T-helper 1 cell treated with Interleukin-12 subunit alpha and Interleukin-12 subunit beta and Interleukin-4 antibody, amounts not matched to agents 30 ng/mL and 1 ng/mL, for 36 hours (primary cell): Measurements from ENCODE around the gene PLA2G3. TPM values are rescaled to one million over a fixed set of nuclear protein-coding genes. Genes with fewer than 3 reads are reported as not detected.
"Not testable (repeated sequence)": the region's sequence is repeated elsewhere in the genome, so short reads cannot be mapped to it uniquely, and the experiment has no call there.

Experiments used
- intact Hi-C: fragments of 100-400 bp; cut with micrococcal nuclease; formaldehyde crosslinking; loops from one replicate; pipeline ENCODE4 v1.15.1; 2024
- total RNA-seq: library from RNA; stranded (reverse); gene quantifications from 2 replicates; pipeline ENCODE4 v1.2.3, GENCODE V29; 2022

The PLA2G3 gene
- total RNA-seq, 1 donor from 2014 or later = not detected

DNA sequence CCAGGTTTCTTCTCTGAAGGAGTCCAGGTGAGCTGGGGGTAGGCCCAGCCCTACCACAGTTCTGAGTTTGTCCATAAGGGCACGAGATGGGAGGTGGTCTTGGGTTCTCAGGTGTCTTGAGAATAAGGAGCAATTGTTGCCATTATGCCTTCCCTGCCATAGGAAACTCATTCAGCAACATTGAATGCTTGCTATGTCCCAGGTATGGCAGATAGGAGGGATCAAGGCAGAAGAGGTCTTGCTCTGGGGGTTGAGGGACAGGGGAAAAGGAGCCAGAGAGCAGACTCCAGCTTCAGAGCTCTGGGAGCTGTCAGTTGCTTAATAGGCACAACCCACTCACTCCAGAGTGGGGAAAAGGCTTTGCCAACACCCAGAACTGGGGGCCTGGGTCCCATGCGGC, 37.2 kb downstream of the PLA2G3 start:
- intact Hi-C loops = no loop called here

DNA sequence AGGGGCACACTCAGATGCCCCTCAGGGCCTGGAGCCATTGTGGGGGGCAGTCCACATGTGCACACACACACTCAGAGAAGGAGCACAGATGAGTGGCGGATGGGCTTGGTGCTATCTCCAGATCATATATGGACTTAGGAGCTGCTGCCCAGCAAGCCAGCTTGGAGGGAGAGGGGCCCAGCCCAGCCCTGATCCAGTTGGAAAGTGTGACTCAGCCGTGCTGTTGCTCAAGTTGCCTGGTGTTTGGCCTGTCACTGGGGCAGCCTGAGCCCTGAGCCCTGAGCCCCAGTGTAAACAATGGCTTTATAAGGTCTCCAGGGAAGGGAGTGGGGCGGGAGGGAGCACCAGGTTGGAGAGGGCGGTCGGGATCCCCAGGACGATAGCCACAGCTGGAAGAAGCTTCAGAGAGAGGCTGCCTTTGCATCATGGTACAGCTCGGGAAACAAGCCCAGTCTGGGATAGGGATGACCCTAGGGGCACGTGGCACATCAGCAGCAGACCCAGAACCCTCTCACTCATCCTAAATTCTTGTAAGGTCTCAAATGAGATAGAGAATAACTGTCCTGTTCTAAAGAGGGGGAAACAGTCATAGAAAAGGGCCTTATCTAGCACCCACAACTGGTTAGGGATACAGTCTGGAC, 37.7 kb downstream of the PLA2G3 start:
- intact Hi-C loops = no loop called here

GRCh38 chr22:31100762-31101525, 39.4 kb downstream of the PLA2G3 start:
- intact Hi-C loops = no loop called here

- intact Hi-C loops = no loop called here
These were observed 40.2 kb downstream of the PLA2G3 start for GRCh38 chr22:31099841-31100761.

- intact Hi-C loops = no loop called here
These were observed 40.9 kb downstream of the PLA2G3 start for GRCh38 chr22:31099386-31099785.

- intact Hi-C loops = no loop called here
These were observed 41.6 kb downstream of the PLA2G3 start for GRCh38 chr22:31098632-31099110.

DNA sequence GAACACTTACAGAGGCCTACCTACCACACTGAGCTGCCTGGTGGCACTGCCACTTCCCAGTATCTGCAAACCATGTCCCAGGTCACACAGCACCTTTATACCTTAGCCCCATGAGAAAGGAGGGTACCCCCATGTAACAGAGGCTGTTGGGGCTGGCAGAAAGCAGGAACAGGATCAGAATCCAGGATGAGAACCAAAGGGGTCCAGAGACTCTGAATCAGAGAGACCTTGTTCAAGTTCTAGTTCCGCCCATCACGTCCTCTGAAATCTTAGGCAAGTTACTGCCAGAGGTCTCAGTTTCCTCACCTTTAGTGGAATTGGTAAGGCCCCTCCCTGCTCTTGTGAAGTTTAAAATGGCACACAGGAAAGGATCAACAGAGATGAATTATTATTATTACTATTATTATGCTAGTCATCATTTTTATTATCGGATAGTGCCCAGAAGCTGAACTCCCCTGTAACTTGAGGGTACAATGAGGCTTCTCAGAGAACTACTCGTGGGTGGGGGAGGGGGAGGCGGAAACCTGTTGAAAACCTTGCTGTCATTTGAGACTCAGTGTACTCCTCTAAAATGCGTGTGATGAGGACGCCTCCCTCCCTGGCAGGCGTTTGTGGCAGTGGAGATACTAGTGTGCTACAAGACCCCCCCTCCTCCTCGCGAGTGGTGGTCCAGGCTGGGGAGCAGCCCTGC, 42.2 kb downstream of the PLA2G3 start:
- intact Hi-C loops = no loop called here

GRCh38 chr22:31097539-31097938, 42.8 kb downstream of the PLA2G3 start:
- intact Hi-C loops = not testable (repeated sequence)

DNA sequence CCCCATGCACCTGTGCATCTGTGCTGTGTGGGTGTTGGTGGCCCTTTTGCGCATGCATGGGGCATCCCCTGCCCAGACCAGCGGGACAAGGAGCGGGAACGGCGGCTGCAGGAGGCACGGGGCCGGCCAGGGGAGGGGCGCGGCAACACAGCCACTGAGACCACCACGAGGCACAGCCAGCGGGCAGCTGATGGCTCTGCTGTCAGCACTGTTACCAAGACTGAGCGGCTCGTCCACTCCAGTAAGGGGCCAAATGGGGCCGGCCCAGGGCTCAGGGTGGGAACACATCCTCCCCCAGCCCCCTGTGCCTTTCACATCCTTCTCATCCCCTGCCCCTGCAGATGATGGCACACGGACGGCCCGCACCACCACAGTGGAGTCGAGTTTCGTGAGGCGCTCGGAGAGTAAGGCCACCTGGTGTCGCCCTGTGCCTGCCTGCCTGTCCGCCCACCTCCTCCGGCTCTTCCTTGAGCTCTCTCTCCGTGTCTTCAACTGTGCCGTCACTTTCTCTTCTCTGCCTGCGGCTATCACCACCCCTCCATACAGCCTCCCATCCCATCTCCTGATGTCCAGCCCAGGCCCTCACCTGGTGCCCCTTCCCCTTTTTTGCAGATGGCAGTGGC, 43.5 kb downstream of the PLA2G3 start:
- intact Hi-C loops = no loop called here

DNA sequence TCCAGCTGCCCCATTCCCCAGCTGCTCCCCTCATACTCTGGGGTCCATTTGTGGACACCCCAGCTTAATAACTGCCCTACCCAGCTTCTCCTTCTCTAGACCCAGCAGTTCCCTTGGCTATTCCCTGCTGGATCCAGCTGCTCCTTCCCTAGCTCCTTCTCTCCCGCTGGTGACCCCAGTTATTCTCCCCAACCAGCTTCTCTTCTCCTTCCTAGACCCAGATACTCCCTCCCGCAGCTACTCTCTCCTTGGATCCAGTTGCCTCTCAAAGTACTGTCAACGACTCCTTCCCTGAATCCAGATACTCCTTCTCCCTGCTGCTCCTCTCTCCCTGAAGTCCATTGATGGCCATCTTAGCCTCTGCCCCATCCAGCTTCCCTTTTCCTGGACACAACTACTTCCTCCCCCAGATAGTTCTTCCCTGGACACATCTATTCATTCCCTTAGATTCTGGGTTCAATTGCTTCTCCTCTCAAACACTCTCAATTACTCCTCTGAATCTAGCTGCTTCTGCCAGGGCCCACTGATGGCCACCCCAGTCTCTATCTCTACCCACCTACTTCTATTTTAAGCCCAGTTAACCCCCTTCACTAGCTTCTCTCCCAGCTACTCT, 44.6 kb downstream of the PLA2G3 start:
- intact Hi-C loops = no loop called here

GRCh38 chr22:31094741-31095140, 45.6 kb downstream of the PLA2G3 start:
- intact Hi-C loops = no loop called here

- intact Hi-C loops = no loop called here
These were observed 46.2 kb downstream of the PLA2G3 start for GRCh38 chr22:31094021-31094551.

DNA sequence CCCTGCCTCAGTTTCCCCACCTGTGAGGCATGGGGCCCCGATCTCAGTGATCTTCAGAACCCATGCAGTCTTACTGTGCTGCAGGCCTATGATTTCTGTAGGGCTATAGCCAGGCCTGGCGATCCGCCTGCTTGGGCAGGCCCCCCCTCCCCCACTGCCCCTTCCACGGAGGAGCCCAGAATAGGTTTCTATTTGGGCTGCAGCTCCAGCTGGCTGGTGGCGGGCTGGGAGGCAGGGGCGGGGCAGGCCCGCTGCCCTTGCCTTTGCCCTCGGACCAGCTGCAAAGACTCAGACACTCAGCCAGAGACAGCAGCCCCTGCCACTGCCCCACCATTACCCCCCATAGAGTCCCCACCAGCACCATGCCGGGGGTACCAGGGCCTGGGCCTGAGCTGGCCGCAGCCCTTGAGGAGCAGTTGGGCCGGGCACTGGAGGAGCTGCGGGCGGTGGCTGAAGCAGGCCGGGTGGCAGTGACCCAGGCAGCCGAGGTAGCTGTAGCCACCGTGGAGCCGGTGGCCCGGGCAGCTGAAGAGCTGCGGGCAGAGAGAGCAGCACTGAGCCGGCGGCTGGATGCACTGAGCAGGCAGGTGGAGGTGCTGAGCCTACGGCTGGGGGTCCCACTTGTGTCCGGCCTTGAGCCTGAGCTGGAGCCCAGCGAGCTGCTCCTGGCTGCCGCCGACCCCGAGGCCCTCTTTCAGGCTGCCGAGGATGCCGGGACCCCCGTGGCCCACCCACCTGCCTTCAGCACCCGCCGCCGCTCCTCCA, 47.0 kb downstream of the PLA2G3 start:
- intact Hi-C loops = no loop called here

GRCh38 chr22:31092161-31092560, 48.1 kb downstream of the PLA2G3 start:
- intact Hi-C loops = no loop called here

DNA sequence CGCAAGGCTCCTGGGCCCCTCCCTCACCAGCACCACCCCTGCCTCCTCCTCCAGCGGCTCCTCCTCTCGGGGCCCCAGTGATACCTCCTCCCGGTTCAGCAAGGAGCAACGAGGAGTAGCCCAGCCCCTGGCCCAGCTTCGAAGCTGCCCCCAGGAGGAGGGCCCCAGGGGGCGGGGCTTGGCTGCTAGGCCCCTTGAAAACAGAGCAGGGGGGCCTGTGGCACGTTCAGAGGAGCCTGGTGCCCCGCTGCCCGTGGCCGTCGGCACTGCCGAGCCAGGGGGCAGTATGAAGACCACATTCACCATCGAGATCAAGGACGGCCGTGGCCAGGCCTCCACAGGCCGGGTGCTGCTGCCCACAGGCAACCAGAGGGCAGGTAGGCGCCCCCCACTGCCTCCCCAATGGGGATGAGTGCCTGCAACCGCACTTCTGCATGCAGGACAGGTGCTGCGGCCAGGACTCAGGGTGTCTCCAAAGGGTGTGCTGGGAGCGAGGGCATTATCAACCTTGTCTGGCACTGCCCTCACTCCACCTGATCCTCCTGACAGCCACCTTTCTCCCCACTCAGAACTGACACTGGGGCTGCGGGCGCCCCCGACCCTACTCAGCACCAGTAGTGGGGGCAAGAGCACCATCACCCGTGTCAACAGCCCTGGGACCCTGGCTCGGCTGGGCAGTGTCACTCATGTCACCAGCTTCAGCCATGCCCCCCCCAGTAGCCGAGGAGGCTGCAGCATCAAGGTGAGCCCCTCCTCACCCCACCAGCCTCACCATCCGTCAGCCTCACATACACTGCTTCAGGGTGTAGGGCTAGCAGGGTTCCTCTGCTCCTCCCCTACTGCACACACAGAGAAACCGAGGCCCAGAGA, 49.0 kb downstream of the PLA2G3 start:
- intact Hi-C loops = no loop called here

DNA sequence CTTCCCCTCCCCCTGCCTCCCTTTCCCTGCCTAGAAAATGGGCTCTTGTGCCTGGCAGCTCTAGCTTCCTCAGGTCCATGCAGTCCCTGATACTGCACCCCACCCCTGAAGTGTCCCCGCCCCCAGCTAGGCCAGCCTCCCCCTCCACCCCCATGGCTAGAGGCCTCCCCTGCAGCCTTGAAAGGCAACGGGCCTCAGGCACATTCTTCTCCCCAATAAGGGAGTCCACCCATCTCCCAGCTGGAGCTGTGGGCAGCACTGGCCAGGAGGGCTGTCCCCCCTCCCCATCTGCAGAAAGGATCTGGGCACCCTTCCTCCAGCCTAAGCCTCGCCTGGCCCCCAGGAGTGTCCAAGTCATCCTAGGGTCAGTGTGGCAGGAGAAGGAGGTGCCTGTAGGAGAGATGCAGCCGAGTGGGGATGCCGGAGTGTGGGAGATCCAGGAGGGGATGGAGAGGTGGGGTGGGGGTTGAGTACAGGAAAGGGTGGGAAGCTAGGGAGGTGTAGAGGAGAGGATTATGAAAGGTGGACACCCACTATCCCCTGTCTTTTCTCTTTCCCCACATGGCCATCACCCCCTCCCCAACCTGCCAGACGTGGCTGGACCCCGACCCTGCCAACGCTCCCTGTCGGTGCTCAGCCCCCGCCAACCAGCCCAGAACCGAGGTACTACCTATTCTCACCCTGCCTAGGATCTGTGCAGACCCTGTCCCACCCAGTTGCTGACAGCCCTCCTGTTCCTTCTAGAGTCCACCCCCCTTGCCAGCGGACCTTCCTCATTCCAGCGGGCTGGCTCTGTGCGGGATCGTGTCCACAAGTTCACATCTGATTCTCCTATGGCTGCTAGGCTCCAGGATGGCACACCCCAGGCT, 49.9 kb downstream of the PLA2G3 start:
- intact Hi-C loops = no loop called here
